Activated CD8-positive, alpha-beta T cell treated with anti-CD3 and anti-CD28 coated beads for 36 hours (primary cell): Measurements from ENCODE around the gene AKIP1. TPM values are rescaled to one million over a fixed set of nuclear protein-coding genes. Genes with fewer than 3 reads are reported as not detected.

Source experiments
- ATAC-seq: fragments of 200-7000 bp; cut with Tn5 transposase; one replicate; pipeline ENCODE4 v1.10.0; 2021; ENCODE audit warnings: mild to moderate bottlenecking, moderate library complexity
- CTCF ChIA-PET: fragments of 350-600 bp; sonication (Branson Sonifier 250); formaldehyde crosslinking; loops from one replicate; lab custom pipeline; 2021; ENCODE audit warnings: antibody characterized with exemption; lab: Charles Lee
- POLR2A ChIA-PET: fragments of 350-600 bp; sonication (Branson Sonifier 250); formaldehyde crosslinking; loops from one replicate; lab custom pipeline; 2021; ENCODE audit warnings: antibody characterized with exemption; lab: Charles Lee
- DNase-seq: peaks from one replicate; pipeline ENCODE4 v3.0.0-alpha.2; 2020
- H3K27ac Mint-ChIP-seq: one replicate; pipeline ENCODE4 v1.8.0; 2021; ENCODE audit warnings: mild to moderate bottlenecking, mixed read lengths
- H3K27me3 Mint-ChIP-seq: one replicate; pipeline ENCODE4 v1.8.0; 2021; ENCODE audit warnings: mixed read lengths
- H3K36me3 Mint-ChIP-seq: one replicate; pipeline ENCODE4 v1.8.0; 2021; ENCODE audit warnings: low read depth, mixed read lengths
- H3K4me1 Mint-ChIP-seq: one replicate; pipeline ENCODE4 v1.8.0; 2021; ENCODE audit warnings: low read depth, mixed read lengths
- H3K4me3 Mint-ChIP-seq: one replicate; pipeline ENCODE4 v1.8.0; 2021; ENCODE audit warnings: mild to moderate bottlenecking, moderate library complexity, mixed read lengths
- H3K9me3 Mint-ChIP-seq: one replicate; pipeline ENCODE4 v1.8.0; 2021; ENCODE audit warnings: mixed read lengths
- CTCF ChIP-seq: fragments of 200-600 bp; IDR thresholded peaks from one replicate; pipeline ENCODE4 v1.8.0; 2022; ENCODE audit warnings: antibody characterized with exemption, mild to moderate bottlenecking
- intact Hi-C: fragments of 100-400 bp; cut with micrococcal nuclease; formaldehyde crosslinking; loops from one replicate; pipeline ENCODE4 v1.10.0; 2022
- total RNA-seq, 2 experiments: library from RNA; stranded (reverse); gene quantifications; one replicate each; pipeline ENCODE4 v1.2.3, GENCODE V29; 2021

Gene AKIP1
- total RNA-seq, 2 experiments from 2014 or later, result 27.8 to 28.2 TPM

DNA sequence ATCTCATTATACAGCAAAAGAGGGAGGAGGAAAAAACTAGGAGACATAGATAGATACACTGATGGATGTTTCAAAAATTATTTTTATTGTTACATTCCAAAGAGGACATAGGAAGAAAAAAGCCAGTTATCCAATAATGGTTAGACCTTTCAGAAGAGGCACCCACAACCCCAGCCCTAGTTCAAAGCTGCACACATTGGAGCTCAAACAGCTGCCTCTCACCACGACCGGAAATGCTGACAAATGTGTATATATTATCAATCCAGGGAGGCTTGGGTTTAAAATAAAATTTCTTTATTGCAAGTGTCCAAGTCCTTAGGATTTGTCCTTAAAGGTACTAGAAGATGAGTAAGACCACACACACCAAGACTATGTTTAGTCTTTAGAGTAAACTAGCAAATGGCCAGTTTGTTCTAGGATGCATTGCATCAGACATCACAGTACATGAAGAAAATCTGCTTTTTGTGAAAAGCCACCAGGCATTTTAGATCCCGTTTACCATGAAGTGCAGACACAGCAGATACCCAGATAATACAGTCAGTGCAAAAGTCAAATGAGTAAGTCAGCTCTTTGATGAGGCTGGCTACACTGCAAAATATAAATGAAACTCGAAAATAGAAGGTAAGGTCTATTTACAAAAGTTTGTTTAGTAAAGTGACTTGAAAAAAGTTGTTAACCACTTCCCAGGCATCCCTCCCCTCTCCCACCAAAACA, 36.4 kb downstream of the AKIP1 start:
- H3K4me1 Mint-ChIP-seq, result no peaks in the 10 kb centered on the region
- ChIA-PET CTCF (interaction anchor here (0.9 to 4.2 kb wide), 5 partner anchors 10 to 191 kb away, joined by 3 to 33 read pairs (median 3); no protein-coding TSS in a partner anchor), POLR2A (no interaction called here)
- H3K27ac Mint-ChIP-seq, result no peak overlapping the region
- TF ChIP-seq CTCF, result no peak
- peaks cover 1% of the 10 kb centered on the region for H3K27me3 Mint-ChIP-seq
- no peaks in the 10 kb centered on the region for H3K9me3 Mint-ChIP-seq
- ATAC-seq (no peak), DNase-seq (no peak)
- H3K4me3 Mint-ChIP-seq, result no peak overlapping the region
- H3K36me3 Mint-ChIP-seq, result peaks cover 26% of the 10 kb centered on the region
- intact Hi-C loops, result no loop called here

- H3K36me3 Mint-ChIP-seq, result peaks cover 32% of the 10 kb centered on the region
- POLR2A ChIA-PET, result no interaction called here
Observed at GRCh38 chr11:8948886-8949285, 37.9 kb downstream of the AKIP1 start.

DNA sequence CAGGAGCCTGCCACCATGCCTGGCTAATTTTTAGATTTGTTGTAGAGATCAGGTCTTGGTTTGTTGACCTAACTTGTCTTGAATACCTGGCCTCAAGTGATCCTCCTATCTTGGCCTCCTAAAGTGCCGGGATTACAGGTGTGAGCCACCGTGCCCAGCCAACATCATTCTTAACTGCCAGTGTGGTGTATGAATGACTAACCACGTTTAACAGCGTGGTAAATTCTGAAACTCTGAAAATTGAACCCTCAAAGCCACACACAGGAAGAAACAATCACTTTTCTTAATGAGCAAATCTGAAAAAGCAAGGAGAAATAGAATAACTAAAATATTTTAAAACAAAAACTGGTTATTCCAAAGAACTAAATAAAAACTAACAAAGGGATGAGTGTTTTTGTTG, 45.9 kb downstream of the AKIP1 start:
- DNase-seq (peak; percentile 22), ATAC-seq (peak; percentile 60)
- intact Hi-C loops, result no loop called here
- POLR2A ChIA-PET, result no interaction called here
- H3K4me3 Mint-ChIP-seq, result no peak overlapping the region
- no peaks in the 10 kb centered on the region for H3K27me3 Mint-ChIP-seq
- no peaks in the 10 kb centered on the region for H3K9me3 Mint-ChIP-seq
- peak overlapping the region; percentile 1 for H3K27ac Mint-ChIP-seq
- peaks cover 21% of the 10 kb centered on the region for H3K36me3 Mint-ChIP-seq
- CTCF ChIA-PET, result interaction anchor here (1.3 to 1.5 kb wide), 2 partner anchors 43 to 143 kb away, joined by 3 to 4 read pairs; no protein-coding TSS in a partner anchor
- H3K4me1 Mint-ChIP-seq, result peaks cover 29% of the 10 kb centered on the region
- no peak for TF ChIP-seq CTCF

More at GRCh38 chr11:8948886-8949285, 37.9 kb downstream of the AKIP1 start:
- Mint-ChIP-seq H3K27ac (no peak overlapping the region), H3K9me3 (no peaks in the 10 kb centered on the region), H3K4me1 (no peaks in the 10 kb centered on the region), H3K4me3 (no peak overlapping the region), H3K27me3 (peaks cover 1% of the 10 kb centered on the region)
- TF ChIP-seq CTCF, result no peak
- intact Hi-C loops, result no loop called here
- CTCF ChIA-PET, result interaction anchor here (0.9 to 4.2 kb wide), 4 partner anchors 12 to 189 kb away, joined by 3 to 33 read pairs (median 4); no protein-coding TSS in a partner anchor
- ATAC-seq (no peak), DNase-seq (no peak)

DNA sequence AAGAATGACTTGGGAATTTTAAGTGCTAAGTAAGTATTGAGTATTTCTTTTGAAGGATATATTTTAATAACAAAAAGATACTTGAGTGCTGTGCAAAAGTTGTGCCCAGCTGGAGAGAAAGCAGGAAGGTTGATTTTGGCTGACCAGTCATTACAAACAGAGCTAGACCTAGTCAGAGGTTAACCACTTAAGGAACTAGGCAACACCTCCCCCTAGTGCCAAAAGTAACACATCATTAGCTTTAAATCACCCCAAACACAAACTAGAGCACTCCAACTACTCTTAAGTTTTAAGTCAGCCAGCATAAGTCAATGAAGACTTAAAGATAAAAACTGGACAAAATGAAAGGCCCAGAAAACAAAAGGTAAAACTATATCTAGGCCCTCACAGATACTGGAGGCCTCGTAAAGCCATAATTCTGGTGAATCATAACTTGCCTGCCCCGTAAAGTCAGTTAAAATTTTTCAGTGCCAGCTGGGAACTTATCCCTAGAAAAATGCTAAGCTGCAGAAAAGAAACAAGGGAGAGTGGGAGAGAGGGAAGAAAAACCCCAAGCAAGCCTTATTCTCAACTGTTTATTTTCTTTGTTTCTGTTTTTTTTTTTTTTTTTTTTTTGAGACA, 48.7 kb downstream of the AKIP1 start:
- H3K36me3 Mint-ChIP-seq, result peaks cover 11% of the 10 kb centered on the region
- POLR2A ChIA-PET, result interaction anchor here (1.1 kb wide), 1 partner anchor 44 kb away, joined by 3 read pairs; no protein-coding TSS in a partner anchor
- peaks cover 37% of the 10 kb centered on the region for H3K4me1 Mint-ChIP-seq
- intact Hi-C loops, result loop anchor here (5.0 kb wide), 2 partner anchors 47 to 272 kb away; partner anchors contain the start of gene AKIP1
- H3K27me3 Mint-ChIP-seq, result no peaks in the 10 kb centered on the region
- ATAC-seq (peak; percentile 21), DNase-seq (peak; percentile 53)
- peak; percentile 59 for TF ChIP-seq CTCF
- H3K9me3 Mint-ChIP-seq, result no peaks in the 10 kb centered on the region
- H3K27ac Mint-ChIP-seq, result no peak overlapping the region
- CTCF ChIA-PET, result interaction anchor here (0.6 to 3.3 kb wide), 34 partner anchors 10 to 767 kb away, joined by 3 to 43 read pairs (median 4); partner anchors contain the start of genes AKIP1, ASCL3, RPL27A and TRIM66
- no peak overlapping the region for H3K4me3 Mint-ChIP-seq
